ENCODE measurements around the gene KCNE4. TPM values are rescaled to one million over a fixed set of nuclear protein-coding genes. Genes with fewer than 3 reads are reported as not detected.

The KCNE4 gene
- total RNA-seq, 1 donor from 2014 or later = 7.3 TPM

- Histone ChIP-seq H3K27ac (ENCODE audit: low read depth, low read length) (no peak overlapping the region), H3K27me3 (ENCODE audit: control insufficient read depth in 3 of 3, insufficient read depth in 3 of 3, low read length in 3 of 3) (no peaks in the 10 kb centered on the region)
Observed at GRCh38 chr2:223083402-223084070, 31.5 kb downstream of the KCNE4 start.

GRCh38 chr2:223084873-223085272 is 32.9 kb downstream of the KCNE4 start:
- no peaks in the 10 kb centered on the region for H3K27me3 ChIP-seq (ENCODE audit: control insufficient read depth in 3 of 3, insufficient read depth in 3 of 3, low read length in 3 of 3)
- no peak overlapping the region for H3K9ac ChIP-seq (ENCODE audit: low read depth in 1 of 3, low read length in 3 of 3)
- peak overlapping the region; percentile 68 for H3K27ac ChIP-seq (ENCODE audit: low read depth, low read length)

More at GRCh38 chr2:223083402-223084070, 31.5 kb downstream of the KCNE4 start:
- Histone ChIP-seq H3K9ac (ENCODE audit: low read depth in 1 of 3, low read length in 3 of 3) (no peak overlapping the region), H3K9me3 (ENCODE audit: control insufficient read depth in 3 of 3, low read length in 3 of 3) (no peaks in the 10 kb centered on the region), H3K36me3 (ENCODE audit: control insufficient read depth in 3 of 3, insufficient read depth in 3 of 3, low read length in 3 of 3) (no peaks in the 10 kb centered on the region), H3K4me3 (ENCODE audit: low read length in 3 of 3) (no peak overlapping the region), H3K4me1 (ENCODE audit: control insufficient read depth in 3 of 3, insufficient read depth in 3 of 3, low read length in 3 of 3) (peaks cover 6 to 19% (median 16%) of the 10 kb centered on the region in 3 donors)

GRCh38 chr2:223086370-223086981 is 34.5 kb downstream of the KCNE4 start:
- Histone ChIP-seq H3K36me3 (ENCODE audit: control insufficient read depth in 3 of 3, insufficient read depth in 3 of 3, low read length in 3 of 3) (no peaks in the 10 kb centered on the region), H3K9me3 (ENCODE audit: control insufficient read depth in 3 of 3, low read length in 3 of 3) (no peaks in the 10 kb centered on the region)

More at GRCh38 chr2:223084873-223085272, 32.9 kb downstream of the KCNE4 start:
- peaks cover 6 to 19% (median 16%) of the 10 kb centered on the region in 3 donors for H3K4me1 ChIP-seq (ENCODE audit: control insufficient read depth in 3 of 3, insufficient read depth in 3 of 3, low read length in 3 of 3)
- no peaks in the 10 kb centered on the region for H3K9me3 ChIP-seq (ENCODE audit: control insufficient read depth in 3 of 3, low read length in 3 of 3)
- H3K4me3 ChIP-seq (ENCODE audit: low read length in 3 of 3) = no peak overlapping the region
- no peaks in the 10 kb centered on the region for H3K36me3 ChIP-seq (ENCODE audit: control insufficient read depth in 3 of 3, insufficient read depth in 3 of 3, low read length in 3 of 3)

GRCh38 chr2:223087466-223087865 is 35.5 kb downstream of the KCNE4 start:
- Histone ChIP-seq H3K27me3 (ENCODE audit: control insufficient read depth in 3 of 3, insufficient read depth in 3 of 3, low read length in 3 of 3) (no peaks in the 10 kb centered on the region), H3K36me3 (ENCODE audit: control insufficient read depth in 3 of 3, insufficient read depth in 3 of 3, low read length in 3 of 3) (no peaks in the 10 kb centered on the region), H3K27ac (ENCODE audit: low read depth, low read length) (no peak overlapping the region), H3K4me3 (ENCODE audit: low read length in 3 of 3) (no peak overlapping the region), H3K4me1 (ENCODE audit: control insufficient read depth in 3 of 3, insufficient read depth in 3 of 3, low read length in 3 of 3) (peaks cover 6 to 19% (median 16%) of the 10 kb centered on the region in 3 donors), H3K9me3 (ENCODE audit: control insufficient read depth in 3 of 3, low read length in 3 of 3) (no peaks in the 10 kb centered on the region), H3K9ac (ENCODE audit: low read depth in 1 of 3, low read length in 3 of 3) (no peak overlapping the region)

More at GRCh38 chr2:223086370-223086981, 34.5 kb downstream of the KCNE4 start:
- Histone ChIP-seq H3K27ac (ENCODE audit: low read depth, low read length) (peak overlapping the region; percentile 62), H3K27me3 (ENCODE audit: control insufficient read depth in 3 of 3, insufficient read depth in 3 of 3, low read length in 3 of 3) (no peaks in the 10 kb centered on the region), H3K9ac (ENCODE audit: low read depth in 1 of 3, low read length in 3 of 3) (peak overlapping the region in 1 of 3 donors; percentile 33), H3K4me1 (ENCODE audit: control insufficient read depth in 3 of 3, insufficient read depth in 3 of 3, low read length in 3 of 3) (peaks cover 6 to 19% (median 16%) of the 10 kb centered on the region in 3 donors), H3K4me3 (ENCODE audit: low read length in 3 of 3) (no peak overlapping the region)

GRCh38 chr2:223088866-223089265 is 36.9 kb downstream of the KCNE4 start:
- H3K9me3 ChIP-seq (ENCODE audit: control insufficient read depth in 3 of 3, low read length in 3 of 3) = no peaks in the 10 kb centered on the region
- H3K4me3 ChIP-seq (ENCODE audit: low read length in 3 of 3) = no peak overlapping the region
- H3K27ac ChIP-seq (ENCODE audit: low read depth, low read length) = no peak overlapping the region
- H3K36me3 ChIP-seq (ENCODE audit: control insufficient read depth in 3 of 3, insufficient read depth in 3 of 3, low read length in 3 of 3) = no peaks in the 10 kb centered on the region
- no peak overlapping the region for H3K9ac ChIP-seq (ENCODE audit: low read depth in 1 of 3, low read length in 3 of 3)
- peaks cover 6 to 26% (median 18%) of the 10 kb centered on the region in 3 donors for H3K4me1 ChIP-seq (ENCODE audit: control insufficient read depth in 3 of 3, insufficient read depth in 3 of 3, low read length in 3 of 3)
- H3K27me3 ChIP-seq (ENCODE audit: control insufficient read depth in 3 of 3, insufficient read depth in 3 of 3, low read length in 3 of 3) = no peaks in the 10 kb centered on the region

GRCh38 chr2:223090039-223090438 is 38.0 kb downstream of the KCNE4 start:
- Histone ChIP-seq H3K9ac (ENCODE audit: low read depth in 1 of 3, low read length in 3 of 3) (no peak overlapping the region), H3K36me3 (ENCODE audit: control insufficient read depth in 3 of 3, insufficient read depth in 3 of 3, low read length in 3 of 3) (no peaks in the 10 kb centered on the region), H3K27me3 (ENCODE audit: control insufficient read depth in 3 of 3, insufficient read depth in 3 of 3, low read length in 3 of 3) (no peaks in the 10 kb centered on the region), H3K27ac (ENCODE audit: low read depth, low read length) (no peak overlapping the region), H3K4me3 (ENCODE audit: low read length in 3 of 3) (no peak overlapping the region), H3K4me1 (ENCODE audit: control insufficient read depth in 3 of 3, insufficient read depth in 3 of 3, low read length in 3 of 3) (peaks cover 4 to 26% (median 18%) of the 10 kb centered on the region in 3 donors), H3K9me3 (ENCODE audit: control insufficient read depth in 3 of 3, low read length in 3 of 3) (no peaks in the 10 kb centered on the region)

- Histone ChIP-seq H3K36me3 (ENCODE audit: control insufficient read depth in 3 of 3, insufficient read depth in 3 of 3, low read length in 3 of 3) (no peaks in the 10 kb centered on the region), H3K9me3 (ENCODE audit: control insufficient read depth in 3 of 3, low read length in 3 of 3) (no peaks in the 10 kb centered on the region), H3K9ac (ENCODE audit: low read depth in 1 of 3, low read length in 3 of 3) (no peak overlapping the region), H3K27ac (ENCODE audit: low read depth, low read length) (no peak overlapping the region), H3K27me3 (ENCODE audit: control insufficient read depth in 3 of 3, insufficient read depth in 3 of 3, low read length in 3 of 3) (no peaks in the 10 kb centered on the region), H3K4me1 (ENCODE audit: control insufficient read depth in 3 of 3, insufficient read depth in 3 of 3, low read length in 3 of 3) (peaks cover 0 to 20% (median 13%) of the 10 kb centered on the region in 3 donors), H3K4me3 (ENCODE audit: low read length in 3 of 3) (no peak overlapping the region)
Observed at GRCh38 chr2:223090540-223091235, 38.7 kb downstream of the KCNE4 start.

GRCh38 chr2:223092667-223093066 is 40.7 kb downstream of the KCNE4 start:
- Histone ChIP-seq H3K4me3 (ENCODE audit: low read length in 3 of 3) (no peak overlapping the region), H3K27ac (ENCODE audit: low read depth, low read length) (peak overlapping the region; percentile 51), H3K9ac (ENCODE audit: low read depth in 1 of 3, low read length in 3 of 3) (no peak overlapping the region), H3K4me1 (ENCODE audit: control insufficient read depth in 3 of 3, insufficient read depth in 3 of 3, low read length in 3 of 3) (peaks cover 0 to 7% (median 2%) of the 10 kb centered on the region in 3 donors), H3K9me3 (ENCODE audit: control insufficient read depth in 3 of 3, low read length in 3 of 3) (no peaks in the 10 kb centered on the region), H3K27me3 (ENCODE audit: control insufficient read depth in 3 of 3, insufficient read depth in 3 of 3, low read length in 3 of 3) (no peaks in the 10 kb centered on the region), H3K36me3 (ENCODE audit: control insufficient read depth in 3 of 3, insufficient read depth in 3 of 3, low read length in 3 of 3) (no peaks in the 10 kb centered on the region)

- no peaks in the 10 kb centered on the region for H3K27me3 ChIP-seq (ENCODE audit: control insufficient read depth in 3 of 3, insufficient read depth in 3 of 3, low read length in 3 of 3)
- no peaks in the 10 kb centered on the region for H3K36me3 ChIP-seq (ENCODE audit: control insufficient read depth in 3 of 3, insufficient read depth in 3 of 3, low read length in 3 of 3)
- H3K4me3 ChIP-seq (ENCODE audit: low read length in 3 of 3) = peak overlapping the region in 1 of 3 donors; percentile 39
- no peak overlapping the region for H3K9ac ChIP-seq (ENCODE audit: low read depth in 1 of 3, low read length in 3 of 3)
- peak overlapping the region; percentile 51 for H3K27ac ChIP-seq (ENCODE audit: low read depth, low read length)
- no peaks in the 10 kb centered on the region for H3K9me3 ChIP-seq (ENCODE audit: control insufficient read depth in 3 of 3, low read length in 3 of 3)
- peaks cover 0 to 7% (median 2%) of the 10 kb centered on the region in 3 donors for H3K4me1 ChIP-seq (ENCODE audit: control insufficient read depth in 3 of 3, insufficient read depth in 3 of 3, low read length in 3 of 3)
Observed at GRCh38 chr2:223093436-223094241, 41.6 kb downstream of the KCNE4 start.
